H9 (cell line): ENCODE measurements around the gene MYOCD. TPM values are rescaled to one million over a fixed set of nuclear protein-coding genes. Genes with fewer than 3 reads are reported as not detected.

Experiments
- DNase-seq: peaks from one replicate; pipeline ENCODE4 v3.0.0-alpha.2; 2017
- H2AFZ ChIP-seq: one replicate; pipeline ENCODE4 v1.6.1; 2013; ENCODE audit warnings: mild to moderate bottlenecking, low read length, control low read depth, moderate library complexity
- H2AK5ac ChIP-seq: 2 replicates; pipeline ENCODE4 v1.6.1; 2013; ENCODE audit warnings: low read length, control low read depth, mixed read lengths; ENCODE audit not compliant: insufficient read length
- H2BK120ac ChIP-seq: one replicate; pipeline ENCODE4 v1.6.1; 2013; ENCODE audit warnings: low read depth, mild to moderate bottlenecking, low read length, control low read depth, inconsistent platforms; ENCODE audit not compliant: poor library complexity, severe bottlenecking
- H2BK12ac ChIP-seq: 2 replicates; pipeline ENCODE4 v1.6.1; 2013; ENCODE audit warnings: low read length, control low read depth, mixed read lengths, low read depth; ENCODE audit not compliant: insufficient read length
- H2BK15ac ChIP-seq: 2 replicates; pipeline ENCODE4 v1.6.1; 2013; ENCODE audit warnings: low read depth, low read length, control low read depth
- H2BK20ac ChIP-seq: one replicate; pipeline ENCODE4 v1.6.1; 2013; ENCODE audit warnings: low read depth, mild to moderate bottlenecking, low read length, control low read depth, inconsistent platforms; ENCODE audit not compliant: poor library complexity, severe bottlenecking
- H2BK5ac ChIP-seq: 2 replicates; pipeline ENCODE4 v1.6.1; 2013; ENCODE audit warnings: low read length, control low read depth, mixed read lengths; ENCODE audit not compliant: insufficient read length
- H3K14ac ChIP-seq: 2 replicates; pipeline ENCODE4 v1.6.1; 2013; ENCODE audit warnings: low read length, control low read depth; ENCODE audit not compliant: insufficient read depth
- H3K18ac ChIP-seq: 2 replicates; pipeline ENCODE4 v1.6.1; 2013; ENCODE audit warnings: low read depth, mild to moderate bottlenecking, mixed read lengths, low read length, control low read depth; ENCODE audit not compliant: insufficient read length
- H3K23ac ChIP-seq: 2 replicates; pipeline ENCODE4 v1.6.1; 2013; ENCODE audit warnings: low read length, control low read depth, mixed read lengths, low read depth; ENCODE audit not compliant: insufficient read length
- H3K23me2 ChIP-seq: 2 replicates; pipeline ENCODE4 v1.6.1; 2013; ENCODE audit warnings: low read depth, mild to moderate bottlenecking, mixed read lengths, low read length, control low read depth; ENCODE audit not compliant: insufficient read length, poor library complexity, severe bottlenecking
- H3K27ac ChIP-seq: 2 replicates; pipeline ENCODE4 v1.5.1; 2013; ENCODE audit warnings: low read length, control low read depth, mixed read lengths, low read depth; ENCODE audit not compliant: insufficient read length
- H3K27me3 ChIP-seq: 2 replicates; pipeline ENCODE4 v1.6.1; 2013; ENCODE audit warnings: low read length, control low read depth, inconsistent platforms; ENCODE audit not compliant: insufficient read depth
- H3K4ac ChIP-seq: 2 replicates; pipeline ENCODE4 v1.6.1; 2013; ENCODE audit warnings: low read depth, mild to moderate bottlenecking, control low read depth, inconsistent platforms, low read length, moderate library complexity
- H3K4me1 ChIP-seq: 2 replicates; pipeline ENCODE4 v1.6.1; 2013; ENCODE audit warnings: low read length, control low read depth, inconsistent platforms; ENCODE audit not compliant: insufficient read depth
- H3K4me2 ChIP-seq: 2 replicates; pipeline ENCODE4 v1.6.1; 2013; ENCODE audit warnings: low read length, control low read depth, mixed read lengths; ENCODE audit not compliant: insufficient read length, insufficient read depth
- H3K56ac ChIP-seq: 2 replicates; pipeline ENCODE4 v1.6.1; 2013; ENCODE audit warnings: low read depth, mild to moderate bottlenecking, mixed read lengths, low read length, control low read depth; ENCODE audit not compliant: insufficient read length
- H3K79me1 ChIP-seq: 2 replicates; pipeline ENCODE4 v1.6.1; 2013; ENCODE audit warnings: low read depth, mild to moderate bottlenecking, moderate library complexity, low read length, control low read depth, inconsistent platforms; ENCODE audit not compliant: insufficient read depth, poor library complexity, severe bottlenecking
- H3K79me2 ChIP-seq: 2 replicates; pipeline ENCODE4 v1.6.1; 2013; ENCODE audit warnings: low read length, control low read depth, inconsistent platforms; ENCODE audit not compliant: insufficient read depth
- H3K9ac ChIP-seq: 2 replicates; pipeline ENCODE4 v1.6.1; 2013; ENCODE audit warnings: low read length, control low read depth, mixed read lengths; ENCODE audit not compliant: insufficient read length; ENCODE audit errors: extremely low read depth
- H3K9me3 ChIP-seq: one replicate; pipeline ENCODE4 v1.6.1; 2013; ENCODE audit warnings: low read depth, low read length, inconsistent platforms; ENCODE audit not compliant: control insufficient read depth
- H3T11ph ChIP-seq: one replicate; pipeline ENCODE4 v1.6.1; 2013; ENCODE audit warnings: mild to moderate bottlenecking, low read length, control low read depth, inconsistent platforms
- H4K20me1 ChIP-seq: one replicate; pipeline ENCODE4 v1.6.1; 2013; ENCODE audit not compliant: control insufficient read depth, insufficient read length, insufficient read depth
- H4K5ac ChIP-seq: 2 replicates; pipeline ENCODE4 v1.6.1; 2013; ENCODE audit warnings: low read depth, mild to moderate bottlenecking, mixed read lengths, low read length, control low read depth; ENCODE audit not compliant: insufficient read length
- H4K8ac ChIP-seq: replicated peaks from 2 replicates; pipeline ENCODE4 v1.6.1; 2013; ENCODE audit warnings: low read length, control low read depth, mixed read lengths, low read depth; ENCODE audit not compliant: insufficient read length
- H4K91ac ChIP-seq: 2 replicates; pipeline ENCODE4 v1.6.1; 2013; ENCODE audit warnings: low read depth, mild to moderate bottlenecking, moderate library complexity, mixed read lengths, low read length, control low read depth; ENCODE audit not compliant: insufficient read length
- H3K27ac Mint-ChIP-seq, 3 experiments: 2 replicates in 2 of 3; 3 replicates in 1 of 3; pipeline ENCODE4 v1.8.0; 2020 to 2021; ENCODE audit warnings: mixed read lengths in 3 of 3, mild to moderate bottlenecking in 1 of 3, moderate library complexity in 1 of 3
- H3K27me3 Mint-ChIP-seq: 2 replicates; pipeline ENCODE4 v1.8.0; 2021; ENCODE audit warnings: low read depth, mild to moderate bottlenecking, moderate library complexity, mixed read lengths
- H3K36me3 Mint-ChIP-seq, 3 experiments: 2 replicates in 2 of 3; 3 replicates in 1 of 3; pipeline ENCODE4 v1.8.0; 2020 to 2021; ENCODE audit warnings: low read depth in 3 of 3, mixed read lengths in 3 of 3; ENCODE audit not compliant: insufficient read depth in 1 of 3
- H3K4me1 Mint-ChIP-seq, 2 experiments: 2 replicates each; pipeline ENCODE4 v1.8.0; 2020; ENCODE audit warnings: mixed read lengths in 2 of 2
- H3K4me3 Mint-ChIP-seq, 2 experiments: 2 replicates in 1 of 2; 3 replicates in 1 of 2; pipeline ENCODE4 v1.8.0; 2020 to 2021; ENCODE audit warnings: mild to moderate bottlenecking in 2 of 2, mixed read lengths in 2 of 2, moderate library complexity in 1 of 2
- H3K9me3 Mint-ChIP-seq, 2 experiments: 2 replicates in 1 of 2; 3 replicates in 1 of 2; pipeline ENCODE4 v1.8.0; 2020; ENCODE audit warnings: mild to moderate bottlenecking in 2 of 2, mixed read lengths in 2 of 2, moderate library complexity in 1 of 2
- WGBS: extraction: QIAGEN DNeasy Blood & Tissue Kit; methylation state at CpG from one replicate; pipeline ENCODE4 v1.1.7; 2013; ENCODE audit warnings: missing lambda C conversion rate, low lambda C conversion rate, mixed read lengths; ENCODE audit not compliant: insufficient read length; ENCODE audit errors: extremely low coverage; 5-methylcytosine and 5-hydroxymethylcytosine counted together
- total RNA-seq: library from RNA; stranded (reverse); gene quantifications from 2 replicates; pipeline ENCODE4 v1.2.1, GENCODE V29; 2021
- TF ChIP-seq, protein P1 (sequence below): fragments of 200-600 bp; sonication (generic); conservative IDR thresholded peaks from 3 replicates; pipeline ENCODE4 v1.8.0; 2021; ENCODE audit warnings: antibody characterized with exemption, mild to moderate bottlenecking

MYOCD gene
- total RNA-seq, 1 experiment from 2014 or later, result 0.17 TPM

DNA sequence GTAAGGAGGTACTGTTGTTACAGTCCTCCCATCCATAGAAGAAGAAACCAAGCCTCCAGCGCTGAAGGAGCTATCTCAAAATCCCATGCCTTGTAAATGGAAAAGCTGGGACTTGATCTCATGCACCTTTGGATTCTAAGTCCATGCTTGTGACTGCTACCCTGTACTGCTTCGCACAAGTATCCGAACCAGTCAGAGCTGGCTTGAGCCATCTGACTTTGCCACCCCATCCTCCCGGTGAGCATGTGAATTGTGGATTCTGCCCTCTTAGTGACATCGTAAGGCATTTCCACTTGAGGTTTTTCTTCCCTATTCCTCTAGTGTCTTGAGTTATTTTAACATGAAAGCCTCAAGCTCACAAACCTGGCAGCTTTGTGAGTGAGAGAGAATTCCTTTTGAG lies 15.3 kb downstream of the MYOCD start:
- no peaks in the 10 kb centered on the region for H3K4me1 ChIP-seq
- no peaks in the 10 kb centered on the region for H3K27me3 ChIP-seq
- no peak overlapping the region for H3K18ac ChIP-seq
- no peak overlapping the region for H2AFZ ChIP-seq
- no peak overlapping the region for H4K91ac ChIP-seq
- no peaks in the 10 kb centered on the region for H3K79me1 ChIP-seq
- H2BK5ac ChIP-seq, result no peak overlapping the region
- no peak overlapping the region for H4K8ac ChIP-seq
- no peak overlapping the region for H3K23ac ChIP-seq
- no peak for DNase-seq
- H4K20me1 ChIP-seq, result no peaks in the 10 kb centered on the region
- WGBS, result no CpG with 5 or more reads among the region's 5 CpGs
- H3K4ac ChIP-seq, result no peak overlapping the region
- no peak overlapping the region for H3K27ac ChIP-seq
- no peak overlapping the region for H2BK12ac ChIP-seq
- Mint-ChIP-seq H3K27ac (no peak overlapping the region), H3K36me3 (no peaks in the 10 kb centered on the region; a peak in 1 of 7 replicates), H3K4me3 (no peak overlapping the region), H3K9me3 (no peaks in the 10 kb centered on the region), H3K27me3 (no peaks in the 10 kb centered on the region), H3K4me1 (no peaks in the 10 kb centered on the region)
- no peak overlapping the region for H3K9ac ChIP-seq
- TF ChIP-seq, protein P1, sequence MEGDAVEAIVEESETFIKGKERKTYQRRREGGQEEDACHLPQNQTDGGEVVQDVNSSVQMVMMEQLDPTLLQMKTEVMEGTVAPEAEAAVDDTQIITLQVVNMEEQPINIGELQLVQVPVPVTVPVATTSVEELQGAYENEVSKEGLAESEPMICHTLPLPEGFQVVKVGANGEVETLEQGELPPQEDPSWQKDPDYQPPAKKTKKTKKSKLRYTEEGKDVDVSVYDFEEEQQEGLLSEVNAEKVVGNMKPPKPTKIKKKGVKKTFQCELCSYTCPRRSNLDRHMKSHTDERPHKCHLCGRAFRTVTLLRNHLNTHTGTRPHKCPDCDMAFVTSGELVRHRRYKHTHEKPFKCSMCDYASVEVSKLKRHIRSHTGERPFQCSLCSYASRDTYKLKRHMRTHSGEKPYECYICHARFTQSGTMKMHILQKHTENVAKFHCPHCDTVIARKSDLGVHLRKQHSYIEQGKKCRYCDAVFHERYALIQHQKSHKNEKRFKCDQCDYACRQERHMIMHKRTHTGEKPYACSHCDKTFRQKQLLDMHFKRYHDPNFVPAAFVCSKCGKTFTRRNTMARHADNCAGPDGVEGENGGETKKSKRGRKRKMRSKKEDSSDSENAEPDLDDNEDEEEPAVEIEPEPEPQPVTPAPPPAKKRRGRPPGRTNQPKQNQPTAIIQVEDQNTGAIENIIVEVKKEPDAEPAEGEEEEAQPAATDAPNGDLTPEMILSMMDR, result no peak
- H3T11ph ChIP-seq, result no peak overlapping the region
- no peak overlapping the region for H2AK5ac ChIP-seq
- no peak overlapping the region for H4K5ac ChIP-seq
- no peak overlapping the region for H3K14ac ChIP-seq
- no peaks in the 10 kb centered on the region for H3K9me3 ChIP-seq
- H3K79me2 ChIP-seq, result no peaks in the 10 kb centered on the region
- H3K4me2 ChIP-seq, result no peak overlapping the region
- no peak overlapping the region for H2BK20ac ChIP-seq
- H3K56ac ChIP-seq, result no peak overlapping the region
- no peaks in the 10 kb centered on the region for H3K23me2 ChIP-seq
- no peak overlapping the region for H2BK120ac ChIP-seq
- no peak overlapping the region for H2BK15ac ChIP-seq
